NCI-H1417 (cell line): Measurements from ENCODE around the gene FNDC3B.

Experiments used
- DNase-seq, 3 experiments: peaks; one replicate each; lab custom pipeline; 2025; lab: John Stamatoyannopoulos, UW

Gene FNDC3B

GRCh38 chr3:172189213-172189612 lies 149.8 kb downstream of the FNDC3B start:
- no peak for DNase-seq

GRCh38 chr3:172189987-172190603 lies 150.7 kb downstream of the FNDC3B start:
- no peak for DNase-seq

- DNase-seq = no peak
Observed at GRCh38 chr3:172190980-172191379, 151.6 kb downstream of the FNDC3B start.

GRCh38 chr3:172191629-172192028 lies 152.3 kb downstream of the FNDC3B start:
- no peak for DNase-seq

- no peak for DNase-seq
Observed at GRCh38 chr3:172192830-172193415, 153.5 kb downstream of the FNDC3B start.

- DNase-seq = no peak
Observed at GRCh38 chr3:172193436-172193835, 154.1 kb downstream of the FNDC3B start.

- peak; percentile 26 to 90 (median 61) for DNase-seq
Observed at GRCh38 chr3:172194702-172195406, 155.5 kb downstream of the FNDC3B start.

GRCh38 chr3:172195407-172195754 lies 156.0 kb downstream of the FNDC3B start:
- no peak for DNase-seq

- no peak for DNase-seq
Observed at GRCh38 chr3:172197344-172197743, 158.0 kb downstream of the FNDC3B start.

GRCh38 chr3:172198428-172198827 lies 159.1 kb downstream of the FNDC3B start:
- DNase-seq = no peak

- DNase-seq = no peak
Observed at GRCh38 chr3:172199850-172200369, 160.5 kb downstream of the FNDC3B start.

GRCh38 chr3:172201136-172201869 lies 161.9 kb downstream of the FNDC3B start:
- DNase-seq = peak in 1 of 3 experiments; percentile 24

GRCh38 chr3:172201870-172202236 lies 162.5 kb downstream of the FNDC3B start:
- DNase-seq = no peak

GRCh38 chr3:172202797-172203196 lies 163.4 kb downstream of the FNDC3B start:
- no peak for DNase-seq

GRCh38 chr3:172203522-172204258 lies 164.3 kb downstream of the FNDC3B start:
- peak; percentile 54 to 87 (median 69) for DNase-seq

- no peak for DNase-seq
Observed at GRCh38 chr3:172204716-172205115, 165.3 kb downstream of the FNDC3B start.

GRCh38 chr3:172208586-172209332 lies 169.4 kb downstream of the FNDC3B start:
- DNase-seq = no peak

- no peak for DNase-seq
Observed at GRCh38 chr3:172209333-172210321, 170.2 kb downstream of the FNDC3B start.

GRCh38 chr3:172210355-172210754 lies 171.0 kb downstream of the FNDC3B start:
- DNase-seq = no peak

- DNase-seq = no peak
Observed at GRCh38 chr3:172211123-172211522, 171.7 kb downstream of the FNDC3B start.
